Measurements from ENCODE around the gene INAFM2. TPM values are rescaled to one million over a fixed set of nuclear protein-coding genes. Genes with fewer than 3 reads are reported as not detected.

Gene INAFM2
- total and polyA plus RNA-seq, 2 experiments from 2014 or later, result 18.1 to 32.7 TPM

- no peak overlapping the region for H2AFZ ChIP-seq
- no peaks in the 10 kb centered on the region for H3K79me2 ChIP-seq (replicated peaks; ENCODE audit: insufficient read depth)
- H3K9me2 ChIP-seq (ENCODE audit: insufficient read depth), result no peaks in the 10 kb centered on the region
- no peak overlapping the region for H3K4me3 ChIP-seq
- no peak overlapping the region for H3K4me3 Mint-ChIP-seq
- no peak overlapping the region for H3K27ac ChIP-seq (ENCODE audit: low read depth)
- H3K36me3 Mint-ChIP-seq (ENCODE audit: low read depth), result peaks cover 1% of the 10 kb centered on the region; the same call in 1 of the 3 replicates
- no peaks in the 10 kb centered on the region for H3K36me3 ChIP-seq (ENCODE audit: insufficient read depth)
- no peaks in the 10 kb centered on the region for H4K20me1 ChIP-seq (replicated peaks; ENCODE audit: insufficient read depth)
- H3K27ac Mint-ChIP-seq, result no peak overlapping the region
- peaks cover 31% of the 10 kb centered on the region for H3K4me1 Mint-ChIP-seq
- TF ChIP-seq, protein P1, sequence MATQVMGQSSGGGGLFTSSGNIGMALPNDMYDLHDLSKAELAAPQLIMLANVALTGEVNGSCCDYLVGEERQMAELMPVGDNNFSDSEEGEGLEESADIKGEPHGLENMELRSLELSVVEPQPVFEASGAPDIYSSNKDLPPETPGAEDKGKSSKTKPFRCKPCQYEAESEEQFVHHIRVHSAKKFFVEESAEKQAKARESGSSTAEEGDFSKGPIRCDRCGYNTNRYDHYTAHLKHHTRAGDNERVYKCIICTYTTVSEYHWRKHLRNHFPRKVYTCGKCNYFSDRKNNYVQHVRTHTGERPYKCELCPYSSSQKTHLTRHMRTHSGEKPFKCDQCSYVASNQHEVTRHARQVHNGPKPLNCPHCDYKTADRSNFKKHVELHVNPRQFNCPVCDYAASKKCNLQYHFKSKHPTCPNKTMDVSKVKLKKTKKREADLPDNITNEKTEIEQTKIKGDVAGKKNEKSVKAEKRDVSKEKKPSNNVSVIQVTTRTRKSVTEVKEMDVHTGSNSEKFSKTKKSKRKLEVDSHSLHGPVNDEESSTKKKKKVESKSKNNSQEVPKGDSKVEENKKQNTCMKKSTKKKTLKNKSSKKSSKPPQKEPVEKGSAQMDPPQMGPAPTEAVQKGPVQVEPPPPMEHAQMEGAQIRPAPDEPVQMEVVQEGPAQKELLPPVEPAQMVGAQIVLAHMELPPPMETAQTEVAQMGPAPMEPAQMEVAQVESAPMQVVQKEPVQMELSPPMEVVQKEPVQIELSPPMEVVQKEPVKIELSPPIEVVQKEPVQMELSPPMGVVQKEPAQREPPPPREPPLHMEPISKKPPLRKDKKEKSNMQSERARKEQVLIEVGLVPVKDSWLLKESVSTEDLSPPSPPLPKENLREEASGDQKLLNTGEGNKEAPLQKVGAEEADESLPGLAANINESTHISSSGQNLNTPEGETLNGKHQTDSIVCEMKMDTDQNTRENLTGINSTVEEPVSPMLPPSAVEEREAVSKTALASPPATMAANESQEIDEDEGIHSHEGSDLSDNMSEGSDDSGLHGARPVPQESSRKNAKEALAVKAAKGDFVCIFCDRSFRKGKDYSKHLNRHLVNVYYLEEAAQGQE (IDR thresholded peaks at IDR 0.05; ENCODE audit: unreplicated experiment), result no peak
- TF ChIP-seq EZH2 (IDR thresholded peaks at IDR 0.05; ENCODE audit: low read depth, unreplicated experiment), result no peak
- TF ChIP-seq CREB1 (CRISPR knock-in tag; IDR thresholded peaks at IDR 0.05; ENCODE audit: low read depth), result no peak
- no peak for TF ChIP-seq CTCF (conservative IDR thresholded peaks at IDR 0.05; ENCODE audit: low read depth in 2 of 2)
- TF ChIP-seq NANOG (IDR thresholded peaks at IDR 0.05; ENCODE audit: borderline replicate concordance), result no peak
- no peak for TF ChIP-seq ZNF114 (CRISPR knock-in tag; IDR thresholded peaks at IDR 0.05)
- no peak for TF ChIP-seq EZH2phosphoT487 (IDR thresholded peaks at IDR 0.05; ENCODE audit: unreplicated experiment)
- no peak for TF ChIP-seq STAT1 (IDR thresholded peaks at IDR 0.05; ENCODE audit: unreplicated experiment)
- TF ChIP-seq ZNF462 (CRISPR knock-in tag; IDR thresholded peaks at IDR 0.05), result no peak
- no peak for TF ChIP-seq POLR2AphosphoS5 (IDR thresholded peaks at IDR 0.05; ENCODE audit: low read depth)
- TF ChIP-seq JUNB (IDR thresholded peaks at IDR 0.05; ENCODE audit: unreplicated experiment), result no peak
- TF ChIP-seq, protein P2, sequence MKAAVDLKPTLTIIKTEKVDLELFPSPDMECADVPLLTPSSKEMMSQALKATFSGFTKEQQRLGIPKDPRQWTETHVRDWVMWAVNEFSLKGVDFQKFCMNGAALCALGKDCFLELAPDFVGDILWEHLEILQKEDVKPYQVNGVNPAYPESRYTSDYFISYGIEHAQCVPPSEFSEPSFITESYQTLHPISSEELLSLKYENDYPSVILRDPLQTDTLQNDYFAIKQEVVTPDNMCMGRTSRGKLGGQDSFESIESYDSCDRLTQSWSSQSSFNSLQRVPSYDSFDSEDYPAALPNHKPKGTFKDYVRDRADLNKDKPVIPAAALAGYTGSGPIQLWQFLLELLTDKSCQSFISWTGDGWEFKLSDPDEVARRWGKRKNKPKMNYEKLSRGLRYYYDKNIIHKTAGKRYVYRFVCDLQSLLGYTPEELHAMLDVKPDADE (IDR thresholded peaks at IDR 0.05), result no peak
- no peak for TF ChIP-seq ZNF331 (CRISPR knock-in tag; IDR thresholded peaks at IDR 0.05; ENCODE audit: low read depth)
- peaks cover 41% of the 10 kb centered on the region for H3K27me3 Mint-ChIP-seq (ENCODE audit: insufficient read depth, low read depth, poor library complexity)
- peaks cover 2% of the 10 kb centered on the region; the same call in 2 of the 3 replicates for H3K9me3 Mint-ChIP-seq
- ATAC-seq (no peak), DNase-seq (ENCODE audit: low spot score) (peak; percentile 48)
- no peaks in the 10 kb centered on the region for H3F3A ChIP-seq (replicated peaks; ENCODE audit: low read depth)
- H3K4me2 ChIP-seq, result no peak overlapping the region
- H3K4me1 ChIP-seq (ENCODE audit: insufficient read depth), result peaks cover 13% of the 10 kb centered on the region; the same call in 1 of the 2 replicates
- H3K27me3 ChIP-seq (ENCODE audit: insufficient read depth), result peaks cover 44% of the 10 kb centered on the region
Measured at GRCh38 chr15:40293905-40294895, 29.3 kb upstream of the INAFM2 start.

All from GM23338 (cell line).